Measurements from ENCODE around the gene TTC6. TPM values are rescaled to one million over a fixed set of nuclear protein-coding genes. Genes with fewer than 3 reads are reported as not detected.
"Not testable (repeated sequence)": the region's sequence is repeated elsewhere in the genome, so short reads cannot be mapped to it uniquely, and the experiment has no call there.

TTC6 gene
- total RNA-seq, 2 experiments from 2014 or later, result not detected

DNA sequence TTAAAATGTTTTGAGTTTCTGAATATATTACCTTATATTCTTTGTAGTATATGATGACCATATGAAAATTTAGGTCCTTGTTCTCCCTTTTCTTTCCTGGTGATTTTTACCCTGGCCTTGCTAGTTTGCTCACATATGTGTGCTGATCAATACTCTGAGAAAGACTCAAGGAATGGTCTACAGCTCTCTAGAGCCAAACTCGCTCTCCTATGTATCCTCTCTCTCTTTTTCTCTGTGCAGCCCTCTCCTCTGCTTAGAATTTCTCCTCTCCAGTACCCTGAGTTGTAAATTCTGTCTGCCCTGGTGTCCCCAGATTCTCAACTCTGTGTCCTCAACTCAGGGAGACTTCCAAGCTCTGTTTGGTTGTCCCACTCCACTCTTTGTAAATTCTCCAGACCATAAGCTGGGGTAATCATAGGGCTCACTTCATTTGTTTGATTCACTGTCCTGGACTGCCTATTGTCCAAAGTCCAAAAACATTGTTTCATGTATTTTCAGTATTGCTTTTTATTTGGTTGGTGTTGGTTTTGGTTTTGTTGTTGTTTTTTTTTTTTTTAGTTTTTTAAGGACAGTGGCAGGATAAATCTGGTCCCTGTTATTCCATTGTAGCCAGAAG, 41.4 kb upstream of the TTC6 start:
- TF ChIP-seq, protein P1, sequence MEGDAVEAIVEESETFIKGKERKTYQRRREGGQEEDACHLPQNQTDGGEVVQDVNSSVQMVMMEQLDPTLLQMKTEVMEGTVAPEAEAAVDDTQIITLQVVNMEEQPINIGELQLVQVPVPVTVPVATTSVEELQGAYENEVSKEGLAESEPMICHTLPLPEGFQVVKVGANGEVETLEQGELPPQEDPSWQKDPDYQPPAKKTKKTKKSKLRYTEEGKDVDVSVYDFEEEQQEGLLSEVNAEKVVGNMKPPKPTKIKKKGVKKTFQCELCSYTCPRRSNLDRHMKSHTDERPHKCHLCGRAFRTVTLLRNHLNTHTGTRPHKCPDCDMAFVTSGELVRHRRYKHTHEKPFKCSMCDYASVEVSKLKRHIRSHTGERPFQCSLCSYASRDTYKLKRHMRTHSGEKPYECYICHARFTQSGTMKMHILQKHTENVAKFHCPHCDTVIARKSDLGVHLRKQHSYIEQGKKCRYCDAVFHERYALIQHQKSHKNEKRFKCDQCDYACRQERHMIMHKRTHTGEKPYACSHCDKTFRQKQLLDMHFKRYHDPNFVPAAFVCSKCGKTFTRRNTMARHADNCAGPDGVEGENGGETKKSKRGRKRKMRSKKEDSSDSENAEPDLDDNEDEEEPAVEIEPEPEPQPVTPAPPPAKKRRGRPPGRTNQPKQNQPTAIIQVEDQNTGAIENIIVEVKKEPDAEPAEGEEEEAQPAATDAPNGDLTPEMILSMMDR (IDR thresholded peaks at IDR 0.05), result no peak
- Mint-ChIP-seq H3K9me3 (peaks cover 11% of the 10 kb centered on the region), H3K4me3 (no peak overlapping the region), H3K27me3 (no peaks in the 10 kb centered on the region), H3K4me1 (ENCODE audit: low read depth) (no peaks in the 10 kb centered on the region), H3K27ac (no peak overlapping the region), H3K36me3 (ENCODE audit: low read depth) (peaks cover 2% of the 10 kb centered on the region)
- intact Hi-C loops (cut with micrococcal nuclease), result no loop called here
- no peak for ATAC-seq
- no peak for DNase-seq
- POLR2A ChIA-PET, result no interaction called here
- CTCF ChIA-PET, result no interaction called here

DNA sequence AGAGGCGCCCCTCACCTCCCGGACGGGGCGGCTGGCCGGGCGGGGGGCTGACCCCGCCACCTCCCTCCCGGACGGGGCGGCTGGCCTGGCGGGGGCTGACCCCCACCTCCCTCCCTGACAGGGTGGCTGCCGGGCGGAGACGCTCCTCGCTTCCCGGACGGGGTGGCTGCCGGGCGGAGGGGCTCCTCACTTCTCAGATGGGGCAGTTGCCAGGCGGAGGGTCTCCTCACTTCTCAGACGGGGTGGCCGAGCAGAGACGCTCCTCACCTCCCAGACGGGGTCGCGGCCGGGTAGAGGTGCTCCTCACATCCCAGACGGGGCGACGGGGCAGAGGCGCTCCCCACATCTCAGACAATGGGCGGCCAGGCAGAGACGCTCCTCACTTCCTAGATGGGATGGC, 39.8 kb upstream of the TTC6 start:
- H3K4me1 Mint-ChIP-seq (ENCODE audit: low read depth); CTCF ChIA-PET; intact Hi-C loops (cut with micrococcal nuclease); H3K27ac Mint-ChIP-seq; DNase-seq; ATAC-seq; POLR2A ChIA-PET; H3K27me3 Mint-ChIP-seq; H3K36me3 Mint-ChIP-seq (ENCODE audit: low read depth); H3K4me3 Mint-ChIP-seq: not testable (repeated sequence)
- H3K9me3 Mint-ChIP-seq, result peaks cover 11% of the 10 kb centered on the region

GRCh38 chr14:37558740-37559139, 36.7 kb upstream of the TTC6 start:
- no peak overlapping the region for H3K27ac Mint-ChIP-seq
- H3K36me3 Mint-ChIP-seq (ENCODE audit: low read depth), result peaks cover 2% of the 10 kb centered on the region
- H3K4me3 Mint-ChIP-seq, result no peak overlapping the region
- no peaks in the 10 kb centered on the region for H3K27me3 Mint-ChIP-seq
- H3K4me1 Mint-ChIP-seq (ENCODE audit: low read depth), result no peaks in the 10 kb centered on the region
- CTCF ChIA-PET, result no interaction called here
- H3K9me3 Mint-ChIP-seq, result peaks cover 7% of the 10 kb centered on the region
- DNase-seq (no peak), ATAC-seq (no peak)
- POLR2A ChIA-PET, result no interaction called here
- TF ChIP-seq, protein P1 (IDR thresholded peaks at IDR 0.05), result no peak
- intact Hi-C loops (cut with micrococcal nuclease), result no loop called here

GRCh38 chr14:37559386-37559785, 36.0 kb upstream of the TTC6 start:
- Mint-ChIP-seq H3K4me1 (ENCODE audit: low read depth) (no peaks in the 10 kb centered on the region), H3K4me3 (no peak overlapping the region), H3K9me3 (peaks cover 7% of the 10 kb centered on the region), H3K27ac (no peak overlapping the region), H3K27me3 (no peaks in the 10 kb centered on the region), H3K36me3 (ENCODE audit: low read depth) (peaks cover 2% of the 10 kb centered on the region)
- ATAC-seq (no peak), DNase-seq (no peak)
- ChIA-PET POLR2A (no interaction called here), CTCF (no interaction called here)
- TF ChIP-seq, protein P1 (IDR thresholded peaks at IDR 0.05), result no peak
- intact Hi-C loops (cut with micrococcal nuclease), result no loop called here

DNA sequence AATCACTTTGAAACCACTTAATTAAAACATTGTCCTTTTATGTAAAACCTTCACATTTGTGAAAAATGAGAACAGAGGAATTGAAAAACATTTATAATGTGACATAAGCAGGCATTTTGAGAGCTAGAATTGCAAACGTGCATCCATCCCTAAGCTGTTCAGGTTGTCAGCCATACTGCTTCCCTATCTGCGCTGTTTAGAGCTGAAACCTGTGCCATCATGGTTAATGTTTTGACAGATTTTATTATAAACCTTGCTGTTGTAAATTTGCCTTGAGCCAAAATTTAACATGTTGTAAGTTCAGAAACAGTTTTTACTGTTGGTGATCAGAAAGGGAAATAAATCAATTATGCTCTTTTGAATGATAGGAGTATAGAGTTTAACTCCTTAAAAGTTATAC, 32.2 kb upstream of the TTC6 start:
- DNase-seq, result no peak
- Mint-ChIP-seq H3K4me3 (no peak overlapping the region), H3K27ac (no peak overlapping the region), H3K4me1 (ENCODE audit: low read depth) (no peaks in the 10 kb centered on the region), H3K36me3 (ENCODE audit: low read depth) (no peaks in the 10 kb centered on the region), H3K9me3 (peaks cover 2% of the 10 kb centered on the region), H3K27me3 (no peaks in the 10 kb centered on the region)
- TF ChIP-seq, protein P1 (IDR thresholded peaks at IDR 0.05), result no peak
- POLR2A ChIA-PET, result no interaction called here
- no peak for ATAC-seq
- intact Hi-C loops (cut with micrococcal nuclease), result no loop called here
- CTCF ChIA-PET, result no interaction called here

GRCh38 chr14:37565550-37565949, 29.9 kb upstream of the TTC6 start:
- no peaks in the 10 kb centered on the region for H3K36me3 Mint-ChIP-seq (ENCODE audit: low read depth)
- no peaks in the 10 kb centered on the region for H3K4me1 Mint-ChIP-seq (ENCODE audit: low read depth)
- no peaks in the 10 kb centered on the region for H3K27me3 Mint-ChIP-seq
- ChIA-PET POLR2A (no interaction called here), CTCF (no interaction called here)
- no peak overlapping the region for H3K27ac Mint-ChIP-seq
- H3K4me3 Mint-ChIP-seq, result no peak overlapping the region
- TF ChIP-seq, protein P1 (IDR thresholded peaks at IDR 0.05), result no peak
- ATAC-seq (no peak), DNase-seq (no peak)
- intact Hi-C loops (cut with micrococcal nuclease), result no loop called here
- H3K9me3 Mint-ChIP-seq, result peaks cover 2% of the 10 kb centered on the region
